ENCODE data around the gene IRX6. TPM values are rescaled to one million over a fixed set of nuclear protein-coding genes. Genes with fewer than 3 reads are reported as not detected.

IRX6 gene
- polyA plus RNA-seq, 6 donors from 2014 or later, result not detected

- Mint-ChIP-seq H3K4me1 (no peaks in the 10 kb centered on the region), H3K9me3 (peaks cover 2 to 15% (median 13%) of the 10 kb centered on the region in 7 donors), H3K27me3 (peaks cover 0 to 10% (median 8%) of the 10 kb centered on the region in 3 donors), H3K4me3 (no peak overlapping the region), H3K27ac (no peak overlapping the region), H3K36me3 (no peaks in the 10 kb centered on the region)
- DNase-seq (no peak), ATAC-seq (ENCODE audit: low read depth in 2 of 2) (no peak)
Measured at GRCh38 chr16:55292491-55292890, 31.5 kb upstream of the IRX6 start.

- H3K27ac Mint-ChIP-seq, result no peak overlapping the region
- no peaks in the 10 kb centered on the region for H3K4me1 Mint-ChIP-seq
- no peak overlapping the region for H3K4me3 Mint-ChIP-seq
- ATAC-seq (ENCODE audit: low read depth in 2 of 2) (no peak), DNase-seq (no peak)
- no peaks in the 10 kb centered on the region for H3K36me3 Mint-ChIP-seq
- H3K9me3 Mint-ChIP-seq, result peaks cover 2 to 10% (median 5%) of the 10 kb centered on the region in 7 donors
- peaks cover 0 to 16% (median 13%) of the 10 kb centered on the region in 3 donors for H3K27me3 Mint-ChIP-seq
Measured at GRCh38 chr16:55294129-55294528, 29.9 kb upstream of the IRX6 start.

DNA sequence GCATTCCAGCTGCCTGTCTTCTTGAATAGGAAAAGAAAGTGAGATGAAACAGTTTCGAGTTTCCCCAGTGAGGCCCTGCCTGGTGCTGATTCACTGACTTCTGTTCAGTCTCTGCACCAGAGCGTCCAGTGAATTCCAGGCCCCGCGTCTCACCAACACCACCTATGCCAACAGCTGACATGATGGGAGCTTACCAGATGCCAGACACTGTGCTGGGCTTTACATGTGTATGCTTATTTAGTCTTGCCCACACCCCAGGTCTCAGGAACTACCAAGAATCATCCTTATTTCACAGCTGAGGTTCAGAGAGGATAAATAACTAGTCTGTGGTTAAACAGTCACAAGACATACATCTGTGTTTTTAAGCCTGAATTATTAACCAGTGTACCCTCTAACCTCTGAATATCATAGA is 29.1 kb upstream of the IRX6 start:
- peaks cover 0 to 8% (median 5%) of the 10 kb centered on the region in 7 donors for H3K9me3 Mint-ChIP-seq
- DNase-seq (no peak), ATAC-seq (ENCODE audit: low read depth in 2 of 2) (no peak)
- H3K27me3 Mint-ChIP-seq, result peaks cover 0 to 22% (median 13%) of the 10 kb centered on the region in 3 donors
- no peak overlapping the region for H3K4me3 Mint-ChIP-seq
- no peak overlapping the region for H3K27ac Mint-ChIP-seq
- H3K4me1 Mint-ChIP-seq, result no peaks in the 10 kb centered on the region
- no peaks in the 10 kb centered on the region for H3K36me3 Mint-ChIP-seq

DNA sequence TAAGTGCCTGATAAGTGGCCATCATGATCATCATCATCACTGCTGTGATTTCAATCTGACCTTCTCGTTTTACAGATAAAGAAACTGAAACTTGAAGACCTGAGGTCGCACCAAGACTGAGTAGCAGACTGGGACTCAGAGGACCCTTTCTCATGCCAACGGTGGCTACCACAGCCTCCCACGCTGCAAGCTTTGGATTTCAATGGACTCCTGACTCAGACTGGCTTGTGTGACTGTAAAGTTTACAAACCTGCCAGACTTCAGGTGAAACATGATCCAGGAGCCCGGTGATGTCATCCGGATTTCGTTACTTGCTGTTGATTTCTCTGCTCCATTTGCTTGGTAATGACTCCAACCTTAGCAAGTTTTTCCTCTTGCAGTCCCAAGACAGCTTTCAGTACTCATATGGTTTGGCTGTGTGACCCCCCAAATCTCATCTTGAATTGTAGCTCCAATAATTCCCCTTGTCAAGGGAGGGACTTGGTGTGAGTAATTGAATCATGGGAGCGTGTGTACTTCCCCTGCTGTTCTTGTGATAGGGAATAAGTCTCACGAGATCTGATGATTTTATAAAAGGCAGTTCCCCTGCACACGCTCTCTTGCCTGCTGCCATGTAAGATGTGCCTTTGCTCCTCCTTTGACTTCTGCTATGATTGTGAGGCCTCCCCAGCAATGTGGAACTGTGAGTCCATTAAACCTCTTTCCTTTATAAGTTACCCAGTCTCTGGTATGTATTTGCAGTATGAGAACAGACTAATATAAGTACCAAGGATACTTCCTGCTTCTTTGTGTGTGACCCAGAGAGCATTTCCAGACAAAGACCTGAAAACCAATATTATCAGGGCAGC is 26.7 kb upstream of the IRX6 start:
- H3K4me1 Mint-ChIP-seq, result no peaks in the 10 kb centered on the region
- H3K36me3 Mint-ChIP-seq, result no peaks in the 10 kb centered on the region
- H3K9me3 Mint-ChIP-seq, result peaks cover 0 to 8% (median 3%) of the 10 kb centered on the region in 7 donors
- peaks cover 9 to 18% (median 12%) of the 10 kb centered on the region in 3 donors for H3K27me3 Mint-ChIP-seq
- ATAC-seq (ENCODE audit: low read depth in 2 of 2) (no peak), DNase-seq (no peak)
- H3K4me3 Mint-ChIP-seq, result no peak overlapping the region
- H3K27ac Mint-ChIP-seq, result no peak overlapping the region

DNA sequence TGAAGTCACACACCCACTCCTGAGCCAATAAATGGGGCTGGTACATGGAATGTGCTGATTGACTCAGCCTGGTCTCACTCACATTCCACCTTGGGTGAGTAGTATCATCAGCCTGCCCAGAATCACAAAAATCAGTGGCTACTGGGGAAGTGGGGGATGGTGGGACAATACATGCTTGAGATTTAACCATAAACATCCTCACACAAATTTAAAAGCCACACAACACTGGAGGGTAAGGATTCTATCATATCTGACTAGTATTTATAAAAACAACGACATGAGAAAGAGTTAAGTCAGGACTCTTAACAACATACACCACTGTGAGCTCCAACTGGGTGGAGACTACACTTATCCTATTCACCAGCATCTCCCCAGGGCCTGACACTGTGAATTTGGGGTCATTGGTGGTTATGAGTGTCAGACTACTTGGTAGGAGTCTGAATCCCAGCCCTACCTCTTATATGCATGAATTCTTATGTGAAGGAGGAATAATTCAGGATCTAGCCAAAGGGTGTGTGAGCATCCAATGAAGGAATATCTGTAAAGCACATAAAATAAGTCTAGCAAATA is 26.0 kb upstream of the IRX6 start:
- no peak for DNase-seq
- Mint-ChIP-seq H3K4me3 (no peak overlapping the region), H3K36me3 (no peaks in the 10 kb centered on the region), H3K27me3 (peaks cover 5 to 16% (median 15%) of the 10 kb centered on the region in 3 donors), H3K9me3 (peaks cover 0 to 8% (median 3%) of the 10 kb centered on the region in 7 donors), H3K27ac (no peak overlapping the region), H3K4me1 (no peaks in the 10 kb centered on the region)
- no peak for ATAC-seq (ENCODE audit: low read depth in 2 of 2)

GRCh38 chr16:55301385-55302008 is 22.5 kb upstream of the IRX6 start:
- ATAC-seq (ENCODE audit: low read depth in 2 of 2), result no peak
- no peaks in the 10 kb centered on the region for H3K36me3 Mint-ChIP-seq
- peaks cover 5 to 28% (median 25%) of the 10 kb centered on the region in 3 donors for H3K27me3 Mint-ChIP-seq
- no peak for DNase-seq
- H3K27ac Mint-ChIP-seq, result no peak overlapping the region
- peaks cover 0 to 8% (median 3%) of the 10 kb centered on the region in 7 donors for H3K9me3 Mint-ChIP-seq
- H3K4me3 Mint-ChIP-seq, result no peak overlapping the region
- no peaks in the 10 kb centered on the region for H3K4me1 Mint-ChIP-seq

DNA sequence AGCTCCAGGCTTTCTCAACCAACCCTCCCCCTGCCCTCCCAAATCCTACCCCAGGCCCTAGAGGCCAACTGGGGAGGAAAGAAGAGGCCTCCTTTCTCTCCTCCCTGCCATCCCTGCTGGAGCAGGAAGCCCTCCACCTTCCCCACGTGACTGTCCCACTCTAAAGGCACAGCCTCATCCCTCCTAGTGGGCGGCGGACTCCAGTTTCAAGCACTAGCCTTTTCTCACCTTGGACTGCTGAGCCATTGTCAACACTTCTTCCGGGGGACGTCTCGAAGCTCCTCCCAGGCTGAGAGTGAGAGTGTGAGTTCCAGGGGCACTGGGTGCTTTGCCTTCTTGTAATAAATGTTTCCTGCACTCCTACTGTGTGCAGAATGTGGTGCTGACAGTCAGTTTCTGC is 21.4 kb upstream of the IRX6 start:
- ATAC-seq (ENCODE audit: low read depth in 2 of 2), result no peak
- no peak for DNase-seq
- H3K4me3 Mint-ChIP-seq, result no peak overlapping the region
- no peaks in the 10 kb centered on the region for H3K4me1 Mint-ChIP-seq
- H3K36me3 Mint-ChIP-seq, result no peaks in the 10 kb centered on the region
- peaks cover 4 to 28% (median 25%) of the 10 kb centered on the region in 3 donors for H3K27me3 Mint-ChIP-seq
- peaks cover 0 to 4% (median 1%) of the 10 kb centered on the region in 7 donors for H3K9me3 Mint-ChIP-seq
- no peak overlapping the region for H3K27ac Mint-ChIP-seq

- H3K36me3 Mint-ChIP-seq, result no peaks in the 10 kb centered on the region
- H3K4me3 Mint-ChIP-seq, result no peak overlapping the region
- no peak for ATAC-seq (ENCODE audit: low read depth in 2 of 2)
- H3K27me3 Mint-ChIP-seq, result peaks cover 7 to 10% (median 9%) of the 10 kb centered on the region in 3 donors
- DNase-seq, result no peak
- H3K9me3 Mint-ChIP-seq, result peaks cover 0 to 11% (median 4%) of the 10 kb centered on the region in 7 donors
- H3K4me1 Mint-ChIP-seq, result no peaks in the 10 kb centered on the region
- H3K27ac Mint-ChIP-seq, result no peak overlapping the region
Measured at GRCh38 chr16:55308973-55309372, 15.0 kb upstream of the IRX6 start.

DNA sequence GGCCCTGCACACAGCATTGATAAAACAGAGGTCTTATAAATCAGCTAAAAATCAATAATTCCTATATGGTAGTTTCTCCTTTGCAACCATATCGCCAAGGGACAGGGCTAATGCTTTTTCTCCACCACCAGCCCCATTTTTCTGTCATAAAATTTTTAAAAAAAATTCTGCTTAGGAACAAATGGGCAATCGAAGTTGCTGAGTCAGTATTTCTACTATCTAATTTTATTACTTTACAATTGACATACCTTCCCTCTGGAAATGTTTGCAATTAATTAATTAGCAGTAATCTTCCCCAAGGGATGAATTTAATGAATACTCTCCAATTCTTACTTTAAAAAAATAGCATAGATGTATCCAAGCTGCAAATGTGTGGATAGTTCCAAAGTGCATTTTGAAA is 1.7 kb upstream of the IRX6 start:
- DNase-seq (no peak), ATAC-seq (ENCODE audit: low read depth in 2 of 2) (no peak)
- Mint-ChIP-seq H3K9me3 (peaks cover 0 to 2% (median 0%) of the 10 kb centered on the region in 7 donors), H3K4me1 (peaks cover 1 to 9% (median 7%) of the 10 kb centered on the region in 3 donors), H3K4me3 (no peak overlapping the region), H3K27ac (no peak overlapping the region), H3K36me3 (peaks cover 0 to 10% of the 10 kb centered on the region in 2 donors), H3K27me3 (peaks cover 25 to 54% (median 26%) of the 10 kb centered on the region in 3 donors)

GRCh38 chr16:55324285-55325079 is 479 bp downstream of the IRX6 start:
- Mint-ChIP-seq H3K9me3 (peaks cover 0 to 4% (median 0%) of the 10 kb centered on the region in 7 donors), H3K36me3 (peaks cover 0 to 10% of the 10 kb centered on the region in 2 donors), H3K27me3 (peaks cover 37 to 67% (median 40%) of the 10 kb centered on the region in 3 donors)

DNA sequence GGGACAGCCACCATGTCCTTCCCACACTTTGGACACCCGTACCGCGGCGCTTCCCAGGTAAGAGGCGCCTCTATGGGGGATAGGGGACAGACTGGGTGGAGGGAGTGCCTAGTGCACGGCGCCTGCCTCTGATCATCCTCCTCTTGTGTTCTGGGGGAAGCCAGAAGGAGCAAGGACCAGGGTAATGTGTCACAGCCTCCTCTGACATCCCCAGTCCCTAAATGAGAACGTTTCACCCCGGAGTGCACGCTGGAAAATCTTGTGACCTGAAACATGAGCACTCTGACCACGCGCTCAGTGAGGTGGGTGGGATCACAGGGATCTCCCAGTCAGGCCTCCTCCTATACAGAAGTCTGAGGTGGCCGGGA is 1.1 kb downstream of the IRX6 start:
- ATAC-seq (ENCODE audit: low read depth in 2 of 2), result no peak
- Mint-ChIP-seq H3K9me3 (peaks cover 0 to 4% (median 0%) of the 10 kb centered on the region in 7 donors), H3K36me3 (peaks cover 3 to 10% of the 10 kb centered on the region in 2 donors), H3K4me3 (peak overlapping the region in 1 of 8 donors; percentile 74), H3K4me1 (peaks cover 3 to 9% (median 7%) of the 10 kb centered on the region in 3 donors), H3K27ac (no peak overlapping the region), H3K27me3 (peaks cover 40 to 73% (median 46%) of the 10 kb centered on the region in 3 donors)
- DNase-seq, result no peak

More at GRCh38 chr16:55324285-55325079, 479 bp downstream of the IRX6 start:
- Mint-ChIP-seq H3K4me3 (no peak overlapping the region), H3K27ac (no peak overlapping the region), H3K4me1 (peaks cover 3 to 9% (median 7%) of the 10 kb centered on the region in 3 donors)
- DNase-seq, result no peak
- no peak for ATAC-seq (ENCODE audit: low read depth in 2 of 2)

DNA sequence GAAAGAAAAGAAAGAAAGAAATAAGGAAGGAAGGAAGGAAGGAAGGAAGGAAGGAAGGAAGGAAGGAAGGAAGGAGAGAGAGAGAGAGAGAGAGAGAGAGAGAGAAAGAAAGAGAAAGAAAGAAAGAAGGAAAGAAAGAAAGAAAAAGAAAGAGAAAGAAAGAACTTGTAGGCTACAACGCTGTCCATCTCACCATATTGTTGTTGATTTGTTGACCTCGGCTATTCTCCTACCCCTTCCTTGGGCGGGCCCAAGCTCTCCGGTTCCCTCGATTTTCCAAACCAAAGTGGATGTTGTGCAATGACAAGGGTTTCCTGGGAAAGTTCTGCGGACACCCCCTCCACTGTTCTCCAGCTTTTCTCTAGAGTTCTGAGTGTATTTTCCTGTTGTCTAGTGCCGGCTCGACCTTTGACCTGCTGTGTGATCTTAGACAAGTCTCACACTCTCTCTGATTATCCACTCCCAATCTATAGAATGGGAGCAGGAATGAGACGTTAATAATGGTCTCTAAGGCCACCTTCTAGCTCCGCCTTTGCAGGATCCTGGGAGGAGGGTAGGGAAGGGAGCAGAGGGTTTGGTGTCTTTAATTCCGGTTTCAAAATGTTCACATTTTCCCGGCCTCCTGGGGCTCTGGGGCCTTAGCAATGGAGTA is 1.6 kb downstream of the IRX6 start:
- Mint-ChIP-seq H3K36me3 (peaks cover 3 to 10% of the 10 kb centered on the region in 2 donors), H3K27ac (peak overlapping the region in 1 of 6 donors; percentile 82), H3K4me1 (peaks cover 7 to 11% (median 10%) of the 10 kb centered on the region in 3 donors), H3K27me3 (peaks cover 43 to 78% (median 51%) of the 10 kb centered on the region in 3 donors), H3K4me3 (peak overlapping the region in 2 of 8 donors; percentile 32 to 74), H3K9me3 (peaks cover 0 to 4% (median 0%) of the 10 kb centered on the region in 7 donors)
- ATAC-seq (ENCODE audit: low read depth in 2 of 2) (no peak), DNase-seq (no peak)
